Measurements from ENCODE around the gene TMPRSS7.

TMPRSS7 gene

GRCh38 chr3:112004187-112004586 is 30.3 kb upstream of the TMPRSS7 start:
- Histone ChIP-seq H3K14ac (ENCODE audit: low read length) (no peak overlapping the region), H2AFZ (ENCODE audit: low read length) (no peak overlapping the region), H3K4me1 (ENCODE audit: control insufficient read depth in 2 of 2, insufficient read depth in 1 of 2, low read depth in 1 of 2, low read length in 2 of 2) (peaks cover 32 to 47% of the 10 kb centered on the region in 2 donors), H3K27me3 (ENCODE audit: control insufficient read depth in 3 of 3, insufficient read depth in 3 of 3, low read depth in 1 of 3, low read length in 3 of 3) (no peaks in the 10 kb centered on the region), H3K18ac (ENCODE audit: low read length) (no peak overlapping the region), H3K79me1 (ENCODE audit: low read depth, low read length) (peaks cover 8% of the 10 kb centered on the region), H2BK120ac (ENCODE audit: low read depth, low read length) (no peak overlapping the region), H3K23ac (ENCODE audit: low read depth, low read length, poor library complexity) (no peak overlapping the region), H3K36me3 (replicated peaks in 1 of 2; ENCODE audit: control insufficient read depth in 2 of 2, insufficient read depth in 2 of 2, low read length in 2 of 2) (peaks cover 27 to 92% of the 10 kb centered on the region in 2 donors), H2BK12ac (ENCODE audit: low read length) (no peak overlapping the region), H3K9ac (ENCODE audit: low read depth, low read length, poor library complexity) (no peak overlapping the region), H3K27ac (replicated peaks; ENCODE audit: low read length) (no peak overlapping the region), H4K91ac (ENCODE audit: low read depth, low read length, poor library complexity) (no peak overlapping the region), H3K9me3 (replicated peaks in 1 of 2; ENCODE audit: control insufficient read depth in 2 of 2, insufficient read depth in 1 of 2, low read depth in 1 of 2, low read length in 2 of 2) (peaks cover 0 to 3% of the 10 kb centered on the region in 2 donors), H3K4me2 (ENCODE audit: insufficient read depth, low read length, poor library complexity, severe bottlenecking) (no peak overlapping the region), H3K4ac (ENCODE audit: low read length) (no peak overlapping the region), H2AK5ac (ENCODE audit: low read depth, low read length) (no peak overlapping the region), H4K8ac (ENCODE audit: low read depth, low read length) (no peak overlapping the region), H2BK5ac (ENCODE audit: low read length) (no peak overlapping the region), H3K4me3 (ENCODE audit: low read length in 2 of 2) (no peak overlapping the region), H2BK15ac (ENCODE audit: low read length) (no peak overlapping the region)
- no CpG with 5 or more reads among the region's 2 CpGs for WGBS, 2 donors (ENCODE audit: extremely low coverage in 2 of 2, insufficient read length in 2 of 2, insufficient replicate concordance in 1 of 2)
- no peak for DNase-seq (ENCODE audit: low spot score)

GRCh38 chr3:112004669-112005068 is 29.9 kb upstream of the TMPRSS7 start:
- Histone ChIP-seq H2BK12ac (ENCODE audit: low read length) (no peak overlapping the region), H2AFZ (ENCODE audit: low read length) (no peak overlapping the region), H3K9me3 (replicated peaks in 1 of 2; ENCODE audit: control insufficient read depth in 2 of 2, insufficient read depth in 1 of 2, low read depth in 1 of 2, low read length in 2 of 2) (peaks cover 0 to 3% of the 10 kb centered on the region in 2 donors), H4K91ac (ENCODE audit: low read depth, low read length, poor library complexity) (no peak overlapping the region), H3K4me1 (ENCODE audit: control insufficient read depth in 2 of 2, insufficient read depth in 1 of 2, low read depth in 1 of 2, low read length in 2 of 2) (peaks cover 32 to 47% of the 10 kb centered on the region in 2 donors), H3K4ac (ENCODE audit: low read length) (no peak overlapping the region), H3K4me3 (ENCODE audit: low read length in 2 of 2) (no peak overlapping the region), H2BK5ac (ENCODE audit: low read length) (no peak overlapping the region), H2BK120ac (ENCODE audit: low read depth, low read length) (no peak overlapping the region), H4K8ac (ENCODE audit: low read depth, low read length) (no peak overlapping the region), H3K79me1 (ENCODE audit: low read depth, low read length) (peaks cover 8% of the 10 kb centered on the region), H3K4me2 (ENCODE audit: insufficient read depth, low read length, poor library complexity, severe bottlenecking) (no peak overlapping the region), H3K9ac (ENCODE audit: low read depth, low read length, poor library complexity) (no peak overlapping the region), H2BK15ac (ENCODE audit: low read length) (no peak overlapping the region), H3K27ac (replicated peaks; ENCODE audit: low read length) (no peak overlapping the region), H3K14ac (ENCODE audit: low read length) (no peak overlapping the region), H3K18ac (ENCODE audit: low read length) (no peak overlapping the region), H3K36me3 (replicated peaks in 1 of 2; ENCODE audit: control insufficient read depth in 2 of 2, insufficient read depth in 2 of 2, low read length in 2 of 2) (peaks cover 29 to 97% of the 10 kb centered on the region in 2 donors), H3K23ac (ENCODE audit: low read depth, low read length, poor library complexity) (no peak overlapping the region), H3K27me3 (ENCODE audit: control insufficient read depth in 3 of 3, insufficient read depth in 3 of 3, low read depth in 1 of 3, low read length in 3 of 3) (no peaks in the 10 kb centered on the region), H2AK5ac (ENCODE audit: low read depth, low read length) (no peak overlapping the region)
- no CpG with 5 or more reads among the region's 2 CpGs for WGBS, 2 donors (ENCODE audit: extremely low coverage in 2 of 2, insufficient read length in 2 of 2, insufficient replicate concordance in 1 of 2)
- DNase-seq (ENCODE audit: low spot score) = no peak

- H3K9me3 ChIP-seq (replicated peaks in 1 of 2; ENCODE audit: control insufficient read depth in 2 of 2, insufficient read depth in 1 of 2, low read depth in 1 of 2, low read length in 2 of 2) = peaks cover 0 to 3% of the 10 kb centered on the region in 2 donors
- no peak overlapping the region for H2BK12ac ChIP-seq (ENCODE audit: low read length)
- no peak overlapping the region for H3K18ac ChIP-seq (ENCODE audit: low read length)
- H3K36me3 ChIP-seq (replicated peaks in 1 of 2; ENCODE audit: control insufficient read depth in 2 of 2, insufficient read depth in 2 of 2, low read length in 2 of 2) = peaks cover 29 to 98% of the 10 kb centered on the region in 2 donors
- no peak overlapping the region for H3K4ac ChIP-seq (ENCODE audit: low read length)
- no peak overlapping the region for H3K23ac ChIP-seq (ENCODE audit: low read depth, low read length, poor library complexity)
- H4K91ac ChIP-seq (ENCODE audit: low read depth, low read length, poor library complexity) = no peak overlapping the region
- no CpG with 5 or more reads among the region's 4 CpGs for WGBS, 2 donors (ENCODE audit: extremely low coverage in 2 of 2, insufficient read length in 2 of 2, insufficient replicate concordance in 1 of 2)
- DNase-seq (ENCODE audit: low spot score) = no peak
- no peak overlapping the region for H3K9ac ChIP-seq (ENCODE audit: low read depth, low read length, poor library complexity)
- no peak overlapping the region for H3K14ac ChIP-seq (ENCODE audit: low read length)
- H2BK15ac ChIP-seq (ENCODE audit: low read length) = no peak overlapping the region
- H3K4me3 ChIP-seq (ENCODE audit: low read length in 2 of 2) = no peak overlapping the region
- no peak overlapping the region for H2BK120ac ChIP-seq (ENCODE audit: low read depth, low read length)
- H3K4me1 ChIP-seq (ENCODE audit: control insufficient read depth in 2 of 2, insufficient read depth in 1 of 2, low read depth in 1 of 2, low read length in 2 of 2) = peaks cover 32 to 47% of the 10 kb centered on the region in 2 donors
- no peak overlapping the region for H3K4me2 ChIP-seq (ENCODE audit: insufficient read depth, low read length, poor library complexity, severe bottlenecking)
- H3K79me1 ChIP-seq (ENCODE audit: low read depth, low read length) = peaks cover 8% of the 10 kb centered on the region
- no peak overlapping the region for H2BK5ac ChIP-seq (ENCODE audit: low read length)
- no peaks in the 10 kb centered on the region for H3K27me3 ChIP-seq (ENCODE audit: control insufficient read depth in 3 of 3, insufficient read depth in 3 of 3, low read depth in 1 of 3, low read length in 3 of 3)
- H2AK5ac ChIP-seq (ENCODE audit: low read depth, low read length) = no peak overlapping the region
- H2AFZ ChIP-seq (ENCODE audit: low read length) = no peak overlapping the region
- H4K8ac ChIP-seq (ENCODE audit: low read depth, low read length) = no peak overlapping the region
- no peak overlapping the region for H3K27ac ChIP-seq (replicated peaks; ENCODE audit: low read length)
These were observed 29.4 kb upstream of the TMPRSS7 start for GRCh38 chr3:112005091-112005672.

- Histone ChIP-seq H3K27me3 (ENCODE audit: control insufficient read depth in 3 of 3, insufficient read depth in 3 of 3, low read depth in 1 of 3, low read length in 3 of 3) (no peaks in the 10 kb centered on the region), H3K9me3 (replicated peaks in 1 of 2; ENCODE audit: control insufficient read depth in 2 of 2, insufficient read depth in 1 of 2, low read depth in 1 of 2, low read length in 2 of 2) (peaks cover 0 to 3% of the 10 kb centered on the region in 2 donors), H3K4ac (ENCODE audit: low read length) (no peak overlapping the region), H3K18ac (ENCODE audit: low read length) (no peak overlapping the region), H2AK5ac (ENCODE audit: low read depth, low read length) (no peak overlapping the region), H3K14ac (ENCODE audit: low read length) (no peak overlapping the region), H2AFZ (ENCODE audit: low read length) (no peak overlapping the region), H3K4me1 (ENCODE audit: control insufficient read depth in 2 of 2, insufficient read depth in 1 of 2, low read depth in 1 of 2, low read length in 2 of 2) (peaks cover 16 to 28% of the 10 kb centered on the region in 2 donors), H3K23ac (ENCODE audit: low read depth, low read length, poor library complexity) (no peak overlapping the region), H3K36me3 (replicated peaks in 1 of 2; ENCODE audit: control insufficient read depth in 2 of 2, insufficient read depth in 2 of 2, low read length in 2 of 2) (peaks cover 36 to 97% of the 10 kb centered on the region in 2 donors), H4K8ac (ENCODE audit: low read depth, low read length) (no peak overlapping the region), H2BK15ac (ENCODE audit: low read length) (no peak overlapping the region), H2BK120ac (ENCODE audit: low read depth, low read length) (no peak overlapping the region), H3K9ac (ENCODE audit: low read depth, low read length, poor library complexity) (no peak overlapping the region), H2BK5ac (ENCODE audit: low read length) (no peak overlapping the region), H4K91ac (ENCODE audit: low read depth, low read length, poor library complexity) (no peak overlapping the region), H3K4me3 (ENCODE audit: low read length in 2 of 2) (no peak overlapping the region), H3K27ac (replicated peaks; ENCODE audit: low read length) (no peak overlapping the region), H2BK12ac (ENCODE audit: low read length) (no peak overlapping the region), H3K79me1 (ENCODE audit: low read depth, low read length) (peaks cover 5% of the 10 kb centered on the region), H3K4me2 (ENCODE audit: insufficient read depth, low read length, poor library complexity, severe bottlenecking) (no peak overlapping the region)
- no peak for DNase-seq (ENCODE audit: low spot score)
- WGBS, 2 donors (ENCODE audit: extremely low coverage in 2 of 2, insufficient read length in 2 of 2, insufficient replicate concordance in 1 of 2) = no CpG with 5 or more reads among the region's 1 CpG
These were observed 26.9 kb upstream of the TMPRSS7 start for GRCh38 chr3:112007633-112008032.

All from neuronal stem cell (in vitro differentiated cells).